ENCODE results near the gene LAMTOR4. TPM values are rescaled to one million over a fixed set of nuclear protein-coding genes. Genes with fewer than 3 reads are reported as not detected.

The LAMTOR4 gene
- total RNA-seq, 4 donors from 2014 or later: 109 to 228 (median 148) TPM

DNA sequence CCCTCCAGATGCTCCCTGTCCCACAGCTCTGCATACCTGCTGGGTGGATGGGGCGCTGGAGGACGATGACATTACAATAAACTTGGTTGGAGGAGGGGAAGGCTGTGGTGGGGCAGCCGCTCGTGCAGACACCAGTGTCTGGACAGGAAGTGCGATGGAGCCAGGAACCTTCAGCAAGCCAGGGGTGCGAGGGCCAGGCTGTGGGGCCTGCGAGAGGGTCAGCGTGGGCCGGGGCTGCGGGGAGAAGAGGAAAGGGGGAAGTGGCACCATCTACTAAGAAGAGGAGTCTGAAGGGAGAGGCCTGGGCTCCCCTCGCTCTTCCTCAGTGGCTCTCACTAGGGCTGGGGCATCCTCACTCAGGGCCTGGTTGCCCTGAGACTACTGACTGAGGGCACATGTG is 40.8 kb upstream of the LAMTOR4 start:
- Histone ChIP-seq H3K4me3 (no peak overlapping the region), H3K27me3 (no peaks in the 10 kb centered on the region), H3K9me3 (no peaks in the 10 kb centered on the region), H3K36me3 (peaks cover 0 to 100% of the 10 kb centered on the region in 2 donors), H3K4me1 (peaks cover 0 to 5% (median 0%) of the 10 kb centered on the region in 3 donors), H3K27ac (no peak overlapping the region)
- TF ChIP-seq, protein P1, sequence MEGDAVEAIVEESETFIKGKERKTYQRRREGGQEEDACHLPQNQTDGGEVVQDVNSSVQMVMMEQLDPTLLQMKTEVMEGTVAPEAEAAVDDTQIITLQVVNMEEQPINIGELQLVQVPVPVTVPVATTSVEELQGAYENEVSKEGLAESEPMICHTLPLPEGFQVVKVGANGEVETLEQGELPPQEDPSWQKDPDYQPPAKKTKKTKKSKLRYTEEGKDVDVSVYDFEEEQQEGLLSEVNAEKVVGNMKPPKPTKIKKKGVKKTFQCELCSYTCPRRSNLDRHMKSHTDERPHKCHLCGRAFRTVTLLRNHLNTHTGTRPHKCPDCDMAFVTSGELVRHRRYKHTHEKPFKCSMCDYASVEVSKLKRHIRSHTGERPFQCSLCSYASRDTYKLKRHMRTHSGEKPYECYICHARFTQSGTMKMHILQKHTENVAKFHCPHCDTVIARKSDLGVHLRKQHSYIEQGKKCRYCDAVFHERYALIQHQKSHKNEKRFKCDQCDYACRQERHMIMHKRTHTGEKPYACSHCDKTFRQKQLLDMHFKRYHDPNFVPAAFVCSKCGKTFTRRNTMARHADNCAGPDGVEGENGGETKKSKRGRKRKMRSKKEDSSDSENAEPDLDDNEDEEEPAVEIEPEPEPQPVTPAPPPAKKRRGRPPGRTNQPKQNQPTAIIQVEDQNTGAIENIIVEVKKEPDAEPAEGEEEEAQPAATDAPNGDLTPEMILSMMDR (IDR thresholded peaks at IDR 0.05): no peak
- TF ChIP-seq POLR2A (IDR thresholded peaks at IDR 0.05) (no peak), EP300 (IDR thresholded peaks at IDR 0.05) (no peak), POLR2AphosphoS5 (IDR thresholded peaks at IDR 0.05) (no peak)
- 50 to 90% methylated on average over 2 to 5 of the region's 11 CpGs for WGBS, 2 donors (ENCODE audit: low coverage in 1 of 2)
- peak; percentile 15 for ATAC-seq

DNA sequence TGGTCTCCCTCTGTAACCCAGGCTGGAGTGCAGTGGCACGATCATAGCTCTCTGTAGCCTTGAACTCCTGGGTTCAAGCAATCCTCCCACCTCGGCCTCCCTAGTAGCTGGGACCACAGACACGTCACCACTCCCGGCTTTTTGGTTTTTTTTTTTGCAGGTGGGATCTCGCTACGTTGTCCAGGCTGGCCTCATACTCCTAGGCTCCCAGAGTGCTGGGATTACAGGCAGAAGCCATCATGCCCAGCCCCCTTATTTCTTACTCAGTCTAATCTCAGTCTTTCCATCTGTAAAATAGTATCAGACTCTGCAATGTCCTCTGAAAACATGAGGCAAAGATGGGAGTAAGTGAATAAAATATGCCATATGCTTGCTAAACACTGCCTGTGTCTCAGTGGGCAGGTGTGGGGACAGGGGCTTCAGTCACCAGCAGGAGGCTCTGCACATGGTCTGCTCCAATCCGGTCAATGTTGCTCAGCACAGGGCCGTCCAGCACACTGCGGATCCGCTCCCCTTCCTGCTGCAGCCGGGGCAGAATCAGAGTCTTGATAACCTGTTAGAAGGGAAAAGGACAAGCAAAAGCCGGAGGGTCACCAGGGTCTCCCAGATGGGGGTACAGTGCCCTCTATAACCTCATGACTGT is 39.1 kb upstream of the LAMTOR4 start:
- TF ChIP-seq POLR2A (IDR thresholded peaks at IDR 0.05) (no peak), EP300 (IDR thresholded peaks at IDR 0.05) (no peak), POLR2AphosphoS5 (IDR thresholded peaks at IDR 0.05) (no peak)
- TF ChIP-seq, protein P1 (IDR thresholded peaks at IDR 0.05): no peak
- no peaks in the 10 kb centered on the region for H3K9me3 ChIP-seq
- WGBS, 2 donors (ENCODE audit: low coverage in 1 of 2): 40 to 72% methylated on average over 2 to 6 of the region's 12 CpGs
- no peaks in the 10 kb centered on the region for H3K27me3 ChIP-seq
- H3K36me3 ChIP-seq: peaks cover 0 to 97% of the 10 kb centered on the region in 2 donors
- ATAC-seq: no peak
- H3K4me1 ChIP-seq: no peaks in the 10 kb centered on the region
- no peak overlapping the region for H3K27ac ChIP-seq
- H3K4me3 ChIP-seq: no peak overlapping the region

DNA sequence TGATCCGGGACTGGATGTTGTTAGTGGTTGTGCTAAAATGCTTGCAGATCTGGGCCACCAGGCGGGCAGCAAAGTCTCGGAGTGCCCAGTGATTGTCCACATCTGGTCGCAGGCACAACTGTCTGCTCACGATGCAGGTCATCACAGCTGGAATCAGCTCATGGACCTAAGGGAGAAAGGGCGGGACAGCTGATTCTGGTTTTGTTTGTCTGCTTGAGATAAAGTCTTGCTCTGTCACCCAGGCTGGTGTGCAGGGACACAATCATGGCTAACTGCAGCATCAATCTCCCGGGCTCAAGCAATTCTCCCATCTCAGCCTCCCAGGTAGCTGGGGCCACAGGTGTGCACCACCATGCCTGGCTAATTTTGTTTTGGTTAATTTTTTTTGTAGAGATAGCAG is 37.6 kb upstream of the LAMTOR4 start:
- Histone ChIP-seq H3K27ac (no peak overlapping the region), H3K36me3 (peaks cover 0 to 86% of the 10 kb centered on the region in 2 donors), H3K4me1 (no peaks in the 10 kb centered on the region), H3K4me3 (no peak overlapping the region), H3K9me3 (no peaks in the 10 kb centered on the region), H3K27me3 (no peaks in the 10 kb centered on the region)
- no peak for ATAC-seq
- 85% methylated on average over 3 of the region's 7 CpGs; no CpG with 5 or more reads in 1 of the 2 donors for WGBS, 2 donors (ENCODE audit: low coverage in 1 of 2)
- TF ChIP-seq EP300 (IDR thresholded peaks at IDR 0.05) (no peak), POLR2AphosphoS5 (IDR thresholded peaks at IDR 0.05) (no peak), POLR2A (IDR thresholded peaks at IDR 0.05) (no peak)
- TF ChIP-seq, protein P1 (IDR thresholded peaks at IDR 0.05): no peak

DNA sequence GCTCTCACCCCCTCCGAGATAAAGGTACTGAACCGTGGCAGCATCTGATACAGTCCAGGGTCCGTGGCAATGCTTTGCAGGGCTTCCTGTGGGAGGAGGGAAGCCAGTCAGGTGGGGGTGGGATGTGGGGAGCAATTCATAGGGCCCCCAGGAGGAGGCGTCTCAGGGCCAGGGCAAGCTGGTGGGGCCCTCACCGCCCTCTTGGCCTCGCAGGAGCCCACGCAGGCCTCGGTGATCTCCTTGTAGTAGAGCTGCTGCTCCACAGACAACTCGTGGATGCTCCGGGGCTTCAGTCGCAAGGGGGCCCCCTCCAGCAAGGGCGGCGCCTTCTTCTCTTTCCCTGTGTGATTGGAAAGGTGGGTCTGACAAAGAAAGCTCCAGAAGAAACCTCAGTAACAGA is 36.8 kb upstream of the LAMTOR4 start:
- H3K4me1 ChIP-seq: no peaks in the 10 kb centered on the region
- no peak for TF ChIP-seq EP300 (IDR thresholded peaks at IDR 0.05)
- TF ChIP-seq, protein P1 (IDR thresholded peaks at IDR 0.05): no peak
- no peak for TF ChIP-seq POLR2AphosphoS5 (IDR thresholded peaks at IDR 0.05)
- TF ChIP-seq POLR2A (IDR thresholded peaks at IDR 0.05): no peak
- no peak overlapping the region for H3K27ac ChIP-seq
- no peak for ATAC-seq
- no peaks in the 10 kb centered on the region for H3K27me3 ChIP-seq
- WGBS, 2 donors (ENCODE audit: low coverage in 1 of 2): no CpG with 5 or more reads among the region's 13 CpGs
- H3K36me3 ChIP-seq: peaks cover 0 to 78% of the 10 kb centered on the region in 2 donors
- H3K4me3 ChIP-seq: no peak overlapping the region
- H3K9me3 ChIP-seq: no peaks in the 10 kb centered on the region

DNA sequence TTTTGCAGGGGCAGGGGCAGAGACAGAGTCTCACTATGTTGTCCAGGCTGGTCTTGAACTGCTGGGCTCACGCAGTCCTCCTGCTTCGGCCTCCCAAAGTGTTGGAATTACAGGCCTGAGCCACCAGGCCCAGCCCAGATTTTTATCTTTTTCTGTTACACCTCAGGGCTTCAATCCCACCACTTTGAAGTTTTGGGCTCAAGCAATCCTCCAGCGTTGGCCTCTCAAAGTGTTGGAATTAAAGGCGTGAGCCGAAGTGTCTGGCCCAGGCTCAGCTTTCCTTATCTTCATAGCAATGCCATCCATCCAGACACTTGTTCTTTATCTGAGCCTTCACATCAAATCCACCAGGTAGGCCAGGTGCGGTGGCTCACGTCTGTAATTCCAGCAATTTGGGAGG is 33.7 kb upstream of the LAMTOR4 start:
- Histone ChIP-seq H3K4me1 (peaks cover 0 to 16% (median 6%) of the 10 kb centered on the region in 3 donors), H3K4me3 (no peak overlapping the region), H3K36me3 (peaks cover 0 to 47% of the 10 kb centered on the region in 2 donors), H3K27ac (no peak overlapping the region), H3K27me3 (no peaks in the 10 kb centered on the region), H3K9me3 (no peaks in the 10 kb centered on the region)
- WGBS, 2 donors (ENCODE audit: low coverage in 1 of 2): 87% methylated on average over 7 of the region's 7 CpGs; no CpG with 5 or more reads in 1 of the 2 donors
- ATAC-seq: no peak
- no peak for TF ChIP-seq POLR2AphosphoS5 (IDR thresholded peaks at IDR 0.05)
- TF ChIP-seq, protein P1 (IDR thresholded peaks at IDR 0.05): no peak

Data from gastroesophageal sphincter (tissue), 4 donors.